ENCODE measurements around the gene GALNS. TPM values are rescaled to one million over a fixed set of nuclear protein-coding genes. Genes with fewer than 3 reads are reported as not detected.
"Not testable (repeated sequence)": the region's sequence is repeated elsewhere in the genome, so short reads cannot be mapped to it uniquely, and the experiment has no call there.

Gene GALNS
- total RNA-seq, 1 donor from 2014 or later, result 18.1 TPM

- no peak for DNase-seq
Measured at GRCh38 chr16:88838566-88838965, 18.2 kb downstream of the GALNS start.

GRCh38 chr16:88837806-88838205, 18.9 kb downstream of the GALNS start:
- DNase-seq, result no peak

GRCh38 chr16:88836791-88837190, 20.0 kb downstream of the GALNS start:
- DNase-seq, result no peak

GRCh38 chr16:88835818-88836217, 20.9 kb downstream of the GALNS start:
- DNase-seq, result no peak

DNA sequence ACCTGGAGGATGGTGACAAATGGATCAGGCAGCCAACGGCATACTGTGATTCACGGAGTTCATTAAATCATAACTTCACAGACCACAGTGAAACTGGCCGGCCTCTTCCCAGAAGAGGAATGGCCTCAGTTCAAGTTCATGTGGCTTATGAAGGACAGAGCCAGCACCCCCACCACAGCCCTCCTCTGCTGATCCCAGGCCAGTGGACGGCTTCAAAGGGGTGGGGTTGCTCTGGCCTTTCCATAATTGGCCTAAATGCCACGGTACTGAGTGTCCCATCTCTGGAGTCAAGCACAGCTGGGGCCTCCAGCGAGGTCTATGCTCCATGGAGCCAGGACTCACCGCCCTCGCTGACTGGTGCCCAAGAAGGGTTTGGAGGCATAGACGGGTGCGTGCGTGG, 21.4 kb downstream of the GALNS start:
- no peak for DNase-seq

DNA sequence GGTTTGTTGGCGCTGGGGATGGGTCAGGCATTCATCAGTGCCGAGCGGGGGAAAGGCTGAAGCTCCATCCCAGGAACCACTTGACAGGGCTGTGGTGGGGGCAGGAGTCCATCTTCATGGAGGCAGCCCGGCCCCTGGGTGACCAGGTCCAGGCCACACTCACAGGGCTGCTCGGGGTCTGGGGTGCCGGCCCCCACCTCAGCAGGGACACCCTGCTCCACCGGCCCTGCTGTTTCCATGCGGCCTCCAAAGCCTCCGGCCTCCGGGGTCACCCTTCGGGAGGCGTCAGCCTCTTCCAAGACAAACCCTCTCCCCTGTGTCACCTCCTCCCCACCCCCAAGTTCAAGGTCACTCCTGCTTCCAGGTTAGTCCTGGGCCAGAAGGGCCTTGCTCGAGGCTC, 22.1 kb downstream of the GALNS start:
- DNase-seq, result no peak

- no peak for DNase-seq
Measured at GRCh38 chr16:88833086-88833485, 23.7 kb downstream of the GALNS start.

- no peak for DNase-seq
Measured at GRCh38 chr16:88831838-88832237, 24.9 kb downstream of the GALNS start.

DNA sequence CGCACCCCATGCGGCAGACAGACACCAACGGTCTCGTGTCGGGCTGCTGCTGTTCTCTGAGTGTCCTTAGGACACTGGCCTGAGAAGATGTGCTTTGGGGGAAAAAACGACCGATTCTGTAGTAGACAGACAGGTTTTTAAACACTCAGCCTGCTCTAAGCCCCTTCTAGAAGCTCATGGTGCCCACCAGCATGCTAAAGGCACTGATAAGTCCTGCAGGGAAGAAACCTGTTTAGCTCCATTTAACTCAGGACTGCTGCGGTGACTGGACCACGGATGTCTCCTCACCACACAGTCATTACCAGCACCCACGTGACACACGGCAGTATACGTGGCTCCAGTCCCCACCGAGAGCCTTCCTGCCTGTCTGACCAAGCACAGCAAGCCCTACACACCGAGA, 26.0 kb downstream of the GALNS start:
- DNase-seq, result no peak

DNA sequence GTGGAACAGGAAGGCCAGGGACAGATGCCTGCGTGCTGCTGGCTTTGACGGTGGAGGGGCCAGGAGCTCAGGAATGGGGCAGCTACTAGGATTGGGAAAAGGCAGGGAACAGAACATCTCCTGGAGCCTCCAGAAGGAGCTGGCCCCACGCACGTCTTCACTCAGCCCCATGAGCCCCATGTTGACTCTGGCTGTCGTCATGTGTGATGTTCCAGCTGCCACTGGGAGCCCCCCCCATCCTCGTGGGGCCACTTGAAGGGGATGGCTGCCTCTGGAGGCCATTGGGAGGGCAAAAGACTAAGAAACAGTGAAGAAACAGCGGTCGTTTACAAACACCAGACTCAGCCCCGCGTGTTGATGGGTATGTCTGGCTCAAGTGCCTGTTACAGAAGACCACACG, 26.5 kb downstream of the GALNS start:
- no peak for DNase-seq

GRCh38 chr16:88828711-88829110, 28.0 kb downstream of the GALNS start:
- no peak for DNase-seq

GRCh38 chr16:88827727-88828126, 29.0 kb downstream of the GALNS start:
- DNase-seq, result no peak

DNA sequence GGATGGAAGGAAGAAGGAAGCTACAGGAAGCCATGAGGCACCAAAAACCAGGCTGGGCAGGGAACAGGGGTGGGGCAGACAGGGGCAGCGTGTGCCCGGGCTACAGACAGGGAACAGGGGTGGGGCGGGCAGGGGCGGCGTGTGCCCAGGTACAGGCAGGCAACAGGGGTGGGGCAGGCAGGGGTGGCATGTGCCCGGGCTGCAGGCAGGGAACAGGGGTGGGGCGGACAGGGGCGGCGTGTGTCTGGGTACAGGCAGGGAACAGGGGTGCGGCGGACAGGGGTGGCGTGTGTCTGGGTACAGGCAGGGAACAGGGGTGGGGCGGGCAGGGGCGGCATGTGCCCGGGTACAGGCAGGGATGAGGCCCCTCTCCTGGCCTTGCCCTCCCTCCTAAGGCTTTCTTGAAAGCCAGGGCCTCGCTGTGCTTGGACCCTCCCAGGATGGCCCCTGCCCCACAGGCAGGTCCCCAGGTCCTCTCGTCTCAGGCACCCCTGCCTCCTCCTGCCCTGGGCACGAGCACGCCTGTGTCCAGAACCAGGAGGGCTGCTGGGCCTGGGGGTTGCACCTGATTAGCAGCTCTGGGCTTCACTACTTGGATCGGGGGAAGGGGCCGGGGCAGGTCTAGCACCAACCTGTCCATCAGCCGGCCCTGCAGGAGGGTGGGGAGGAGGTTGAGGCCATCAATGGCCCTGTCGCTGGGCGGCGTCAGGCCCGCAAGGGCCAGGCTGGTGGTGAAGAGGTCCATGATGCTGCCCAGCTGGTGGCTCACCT, 30.5 kb downstream of the GALNS start:
- no peak for DNase-seq

- DNase-seq, result no peak
Measured at GRCh38 chr16:88825146-88825545, 31.6 kb downstream of the GALNS start.

- no peak for DNase-seq
Measured at GRCh38 chr16:88824256-88825077, 32.3 kb downstream of the GALNS start.

DNA sequence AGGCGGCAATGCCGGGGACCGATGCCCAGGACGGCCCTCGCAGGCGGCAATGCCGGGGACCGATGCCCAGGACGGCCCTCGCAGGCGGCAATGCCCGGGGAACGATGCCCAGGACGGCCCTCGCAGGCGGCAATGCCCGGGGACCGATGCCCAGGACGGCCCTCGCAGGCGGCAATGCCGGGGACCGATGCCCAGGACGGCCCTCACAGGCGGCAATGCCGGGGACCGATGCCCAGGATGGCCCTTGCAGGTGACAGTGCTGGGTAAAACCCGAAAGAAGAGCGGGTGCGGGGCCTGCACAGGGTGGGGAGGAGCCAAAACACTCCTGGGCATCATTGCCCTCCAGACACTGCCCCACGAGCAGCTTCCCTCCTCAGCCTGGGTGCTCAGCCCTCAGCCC, 33.1 kb downstream of the GALNS start:
- DNase-seq, result not testable (repeated sequence)

DNA sequence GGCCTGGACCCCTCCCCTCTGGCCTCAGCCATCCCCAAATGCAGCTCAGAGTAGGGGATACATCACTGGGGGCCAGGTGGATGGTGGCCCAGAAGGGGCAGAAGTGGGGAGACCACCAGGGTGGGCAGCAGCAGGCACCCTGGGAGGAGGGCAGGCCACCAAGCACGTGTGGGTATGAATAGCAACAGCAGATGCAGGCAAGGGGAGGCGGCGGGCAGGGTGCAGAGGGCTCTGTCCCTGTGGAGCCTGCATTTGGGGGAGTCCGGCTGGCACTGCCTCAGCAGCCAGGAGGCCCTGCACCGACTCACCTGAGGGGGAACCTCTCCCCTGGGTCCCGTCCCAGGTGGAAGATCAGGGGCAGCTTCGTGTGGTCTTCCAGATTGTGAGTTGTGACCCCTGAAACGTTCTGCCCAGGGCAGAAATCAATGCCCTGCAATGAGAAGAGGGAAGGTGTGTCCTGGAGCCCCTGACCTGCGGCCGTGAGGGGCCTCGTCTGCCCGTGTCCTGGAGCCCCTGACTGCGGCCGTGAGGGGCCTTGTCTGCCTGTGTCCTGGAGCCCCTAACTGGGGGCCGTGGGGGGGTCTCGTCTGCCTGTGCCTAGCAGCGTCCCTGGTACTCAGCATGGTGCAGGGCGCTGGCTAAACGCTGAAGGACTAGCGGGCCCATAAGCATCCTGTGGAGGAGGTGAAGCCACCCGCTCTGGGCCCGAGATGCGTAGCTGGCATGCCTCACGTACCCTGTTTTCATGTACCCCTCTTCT, 34.3 kb downstream of the GALNS start:
- no peak for DNase-seq

GRCh38 chr16:88821168-88821850, 35.4 kb downstream of the GALNS start:
- DNase-seq, result no peak

- no peak for DNase-seq
Measured at GRCh38 chr16:88820385-88821025, 36.2 kb downstream of the GALNS start.

- no peak for DNase-seq
Measured at GRCh38 chr16:88819126-88819525, 37.6 kb downstream of the GALNS start.

DNA sequence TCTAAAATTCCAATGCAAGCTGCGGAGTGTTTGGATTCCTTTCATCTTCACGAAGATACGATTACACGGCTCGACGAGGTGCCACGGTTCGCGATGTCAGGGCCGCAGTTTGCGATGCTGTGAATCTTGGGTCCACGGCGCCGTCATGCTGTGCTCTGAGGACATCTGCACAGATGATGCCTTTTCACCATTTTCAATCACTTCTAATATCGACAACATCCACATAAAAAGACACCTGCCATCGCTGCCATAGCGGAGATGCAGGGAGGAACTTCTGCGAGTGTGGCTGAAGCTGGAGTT, 38.2 kb downstream of the GALNS start:
- DNase-seq, result no peak

All from skin of body (tissue), 2 donors.